ENCODE data around the gene CCNC. TPM values are rescaled to one million over a fixed set of nuclear protein-coding genes. Genes with fewer than 3 reads are reported as not detected.

The CCNC gene
- total and polyA plus RNA-seq, 2 of the 13 experiments (the other 11 are each of a cell fraction or from before 2014, with no cell fraction given): 69.6 to 141 TPM

DNA sequence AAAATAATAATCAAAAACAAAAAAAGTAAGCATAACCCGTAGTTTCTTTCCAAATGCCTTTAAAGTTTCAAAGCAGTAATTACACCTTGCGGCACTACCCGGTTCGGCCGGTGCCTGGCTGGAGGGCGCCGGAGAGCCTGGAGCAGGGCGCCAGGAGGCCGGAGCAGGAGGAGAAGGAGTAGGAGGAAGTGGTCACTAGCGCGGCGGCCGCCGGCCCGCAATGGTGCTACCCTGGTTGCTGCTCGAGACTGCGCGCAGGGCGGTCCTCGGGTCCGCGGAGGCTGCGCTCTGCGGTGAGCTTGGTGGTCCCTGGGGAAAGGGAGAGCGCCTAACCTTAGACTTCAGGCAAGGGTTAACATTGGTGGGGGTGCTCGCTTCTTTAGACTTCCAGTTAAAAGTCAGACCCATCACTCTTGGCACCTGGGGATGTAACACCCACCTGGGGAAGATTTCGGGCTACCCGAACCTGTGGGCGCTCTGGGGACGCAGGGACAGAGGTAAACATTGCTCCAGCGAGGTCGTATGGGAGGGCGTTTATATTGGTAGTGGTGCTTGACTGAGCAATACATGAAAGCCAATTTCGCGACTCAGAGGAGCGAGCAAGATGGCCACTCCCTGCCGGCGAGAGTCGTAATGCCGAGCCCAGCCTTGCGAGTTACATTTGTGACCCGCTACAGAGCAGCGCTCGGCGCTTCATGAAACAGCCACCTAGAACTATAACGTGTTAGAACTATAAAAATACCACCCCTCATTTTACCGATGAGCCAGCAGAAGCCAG is 47.4 kb downstream of the CCNC start (continued):
- TF ChIP-seq, protein P1, sequence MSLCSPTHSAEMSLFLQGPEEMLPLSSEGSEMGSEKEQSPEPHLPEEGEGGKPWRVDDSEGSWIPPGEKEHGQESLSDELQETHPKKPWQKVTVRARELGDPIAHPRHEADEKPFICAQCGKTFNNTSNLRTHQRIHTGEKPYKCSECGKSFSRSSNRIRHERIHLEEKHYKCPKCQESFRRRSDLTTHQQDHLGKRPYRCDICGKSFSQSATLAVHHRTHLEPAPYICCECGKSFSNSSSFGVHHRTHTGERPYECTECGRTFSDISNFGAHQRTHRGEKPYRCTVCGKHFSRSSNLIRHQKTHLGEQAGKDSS (CRISPR knock-in tag; IDR thresholded peaks at IDR 0.05; ENCODE audit: borderline replicate concordance, low read depth): no peak
- TF ChIP-seq ZNF543 (CRISPR knock-in tag; IDR thresholded peaks at IDR 0.05): peak; percentile 75; the same call in 1 of the 2 replicates
- TF ChIP-seq PITX1 (CRISPR knock-in tag; IDR thresholded peaks at IDR 0.05): 0 out of 2 replicates have a peak, but pooled peaks have one; percentile 13
- TF ChIP-seq ELF1 (CRISPR knock-in tag; IDR thresholded peaks at IDR 0.05): peak; percentile 59
- peak; percentile 65 for TF ChIP-seq JARID2 (CRISPR knock-in tag; IDR thresholded peaks at IDR 0.05; ENCODE audit: insufficient replicate concordance)
- 0 out of 2 replicates have a peak, but pooled peaks have one; percentile 23 for TF ChIP-seq GABPA (IDR thresholded peaks at IDR 0.05; ENCODE audit: low read depth, low read length)
- peak; percentile 59 for TF ChIP-seq GABPA (CRISPR knock-in tag; IDR thresholded peaks at IDR 0.05; ENCODE audit: low read depth)
- TF ChIP-seq KDM5A (IDR thresholded peaks at IDR 0.05; ENCODE audit: borderline replicate concordance, low read length): no peak
- 0 out of 2 replicates have a peak, but pooled peaks have one; percentile 37 for TF ChIP-seq MYNN (CRISPR knock-in tag; IDR thresholded peaks at IDR 0.05; ENCODE audit: low read depth)
- TF ChIP-seq ZNF34 (CRISPR knock-in tag; IDR thresholded peaks at IDR 0.05; ENCODE audit: borderline replicate concordance): no peak
- TF ChIP-seq HDAC2 (CRISPR knock-in tag; IDR thresholded peaks at IDR 0.05): peak; percentile 40
- TF ChIP-seq NCOA5 (CRISPR knock-in tag; IDR thresholded peaks at IDR 0.05): no peak
- TF ChIP-seq SOX5 (CRISPR knock-in tag; IDR thresholded peaks at IDR 0.05; ENCODE audit: borderline replicate concordance): no peak
- TF ChIP-seq, protein P2, sequence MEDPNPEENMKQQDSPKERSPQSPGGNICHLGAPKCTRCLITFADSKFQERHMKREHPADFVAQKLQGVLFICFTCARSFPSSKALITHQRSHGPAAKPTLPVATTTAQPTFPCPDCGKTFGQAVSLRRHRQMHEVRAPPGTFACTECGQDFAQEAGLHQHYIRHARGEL (CRISPR knock-in tag; IDR thresholded peaks at IDR 0.05): no peak
- TF ChIP-seq, protein P3, sequence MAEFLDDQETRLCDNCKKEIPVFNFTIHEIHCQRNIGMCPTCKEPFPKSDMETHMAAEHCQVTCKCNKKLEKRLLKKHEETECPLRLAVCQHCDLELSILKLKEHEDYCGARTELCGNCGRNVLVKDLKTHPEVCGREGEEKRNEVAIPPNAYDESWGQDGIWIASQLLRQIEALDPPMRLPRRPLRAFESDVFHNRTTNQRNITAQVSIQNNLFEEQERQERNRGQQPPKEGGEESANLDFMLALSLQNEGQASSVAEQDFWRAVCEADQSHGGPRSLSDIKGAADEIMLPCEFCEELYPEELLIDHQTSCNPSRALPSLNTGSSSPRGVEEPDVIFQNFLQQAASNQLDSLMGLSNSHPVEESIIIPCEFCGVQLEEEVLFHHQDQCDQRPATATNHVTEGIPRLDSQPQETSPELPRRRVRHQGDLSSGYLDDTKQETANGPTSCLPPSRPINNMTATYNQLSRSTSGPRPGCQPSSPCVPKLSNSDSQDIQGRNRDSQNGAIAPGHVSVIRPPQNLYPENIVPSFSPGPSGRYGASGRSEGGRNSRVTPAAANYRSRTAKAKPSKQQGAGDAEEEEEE (CRISPR knock-in tag; IDR thresholded peaks at IDR 0.05; ENCODE audit: borderline replicate concordance): no peak
- peak; percentile 19; the same call in 1 of the 2 replicates for TF ChIP-seq ZNF331 (CRISPR knock-in tag; IDR thresholded peaks at IDR 0.05)
- TF ChIP-seq, protein P4, sequence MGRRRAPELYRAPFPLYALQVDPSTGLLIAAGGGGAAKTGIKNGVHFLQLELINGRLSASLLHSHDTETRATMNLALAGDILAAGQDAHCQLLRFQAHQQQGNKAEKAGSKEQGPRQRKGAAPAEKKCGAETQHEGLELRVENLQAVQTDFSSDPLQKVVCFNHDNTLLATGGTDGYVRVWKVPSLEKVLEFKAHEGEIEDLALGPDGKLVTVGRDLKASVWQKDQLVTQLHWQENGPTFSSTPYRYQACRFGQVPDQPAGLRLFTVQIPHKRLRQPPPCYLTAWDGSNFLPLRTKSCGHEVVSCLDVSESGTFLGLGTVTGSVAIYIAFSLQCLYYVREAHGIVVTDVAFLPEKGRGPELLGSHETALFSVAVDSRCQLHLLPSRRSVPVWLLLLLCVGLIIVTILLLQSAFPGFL (CRISPR knock-in tag; IDR thresholded peaks at IDR 0.05): no peak
- peak; percentile 43 for TF ChIP-seq AGO2 (optimal IDR thresholded peaks at IDR 0.05; ENCODE audit: low read depth, low read length)
- 0 out of 2 replicates have a peak, but pooled peaks have one; percentile 29 for TF ChIP-seq RORA (CRISPR knock-in tag; IDR thresholded peaks at IDR 0.05)
- TF ChIP-seq ZNF33A (CRISPR knock-in tag; IDR thresholded peaks at IDR 0.05; ENCODE audit: borderline replicate concordance): no peak
- peak; percentile 6; the same call in 1 of the 2 replicates for TF ChIP-seq POGZ (CRISPR knock-in tag; IDR thresholded peaks at IDR 0.05)
- TF ChIP-seq ZSCAN22 (CRISPR knock-in tag; IDR thresholded peaks at IDR 0.05): no peak
- TF ChIP-seq, protein P5, sequence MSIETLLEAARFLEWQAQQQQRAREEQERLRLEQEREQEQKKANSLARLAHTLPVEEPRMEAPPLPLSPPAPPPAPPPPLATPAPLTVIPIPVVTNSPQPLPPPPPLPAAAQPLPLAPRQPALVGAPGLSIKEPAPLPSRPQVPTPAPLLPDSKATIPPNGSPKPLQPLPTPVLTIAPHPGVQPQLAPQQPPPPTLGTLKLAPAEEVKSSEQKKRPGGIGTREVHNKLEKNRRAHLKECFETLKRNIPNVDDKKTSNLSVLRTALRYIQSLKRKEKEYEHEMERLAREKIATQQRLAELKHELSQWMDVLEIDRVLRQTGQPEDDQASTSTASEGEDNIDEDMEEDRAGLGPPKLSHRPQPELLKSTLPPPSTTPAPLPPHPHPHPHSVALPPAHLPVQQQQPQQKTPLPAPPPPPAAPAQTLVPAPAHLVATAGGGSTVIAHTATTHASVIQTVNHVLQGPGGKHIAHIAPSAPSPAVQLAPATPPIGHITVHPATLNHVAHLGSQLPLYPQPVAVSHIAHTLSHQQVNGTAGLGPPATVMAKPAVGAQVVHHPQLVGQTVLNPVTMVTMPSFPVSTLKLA (IDR thresholded peaks at IDR 0.05): no peak
- TF ChIP-seq ELF3 (CRISPR knock-in tag; IDR thresholded peaks at IDR 0.05): peak; percentile 91
- no peak for TF ChIP-seq PTBP1 (IDR thresholded peaks at IDR 0.05; ENCODE audit: low read depth, low read length, poor library complexity, severe bottlenecking)
